ENCODE results near the gene CTNND2.
"Not testable (repeated sequence)": the region's sequence is repeated elsewhere in the genome, so short reads cannot be mapped to it uniquely, and the experiment has no call there.

CTNND2 gene

DNA sequence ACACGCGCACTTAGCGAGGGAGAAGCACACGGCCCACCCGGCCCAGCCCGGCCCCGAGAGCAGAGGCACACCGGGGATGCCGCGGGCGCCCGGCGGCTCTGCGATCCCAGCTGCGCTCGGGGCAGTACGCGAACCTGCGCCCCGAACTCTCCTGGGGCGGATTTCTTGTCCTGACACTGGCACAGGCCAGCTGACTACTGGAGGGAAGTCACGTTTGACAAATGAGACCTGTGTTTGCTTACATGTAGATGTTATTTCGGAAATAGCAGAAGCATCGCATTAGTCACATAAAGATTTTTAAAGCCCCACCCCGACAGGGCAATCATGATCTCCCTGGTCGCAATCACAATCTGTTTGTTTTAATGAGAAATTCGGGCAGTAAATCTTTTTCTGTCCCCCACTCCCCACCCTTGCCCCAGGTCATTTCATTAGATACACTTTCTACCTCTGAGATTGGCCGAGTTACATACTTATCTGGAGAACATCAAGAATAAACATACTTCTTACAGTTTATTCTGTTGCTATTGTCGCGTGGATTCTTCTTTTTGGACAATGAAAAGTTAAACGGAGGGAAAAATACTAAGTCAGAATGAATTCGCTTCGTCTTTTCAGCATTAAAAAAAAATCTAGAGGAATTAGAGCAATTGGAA is 518.9 kb downstream of the CTNND2 start:
- DNase-seq (ENCODE audit: low read depth), result no peak

DNA sequence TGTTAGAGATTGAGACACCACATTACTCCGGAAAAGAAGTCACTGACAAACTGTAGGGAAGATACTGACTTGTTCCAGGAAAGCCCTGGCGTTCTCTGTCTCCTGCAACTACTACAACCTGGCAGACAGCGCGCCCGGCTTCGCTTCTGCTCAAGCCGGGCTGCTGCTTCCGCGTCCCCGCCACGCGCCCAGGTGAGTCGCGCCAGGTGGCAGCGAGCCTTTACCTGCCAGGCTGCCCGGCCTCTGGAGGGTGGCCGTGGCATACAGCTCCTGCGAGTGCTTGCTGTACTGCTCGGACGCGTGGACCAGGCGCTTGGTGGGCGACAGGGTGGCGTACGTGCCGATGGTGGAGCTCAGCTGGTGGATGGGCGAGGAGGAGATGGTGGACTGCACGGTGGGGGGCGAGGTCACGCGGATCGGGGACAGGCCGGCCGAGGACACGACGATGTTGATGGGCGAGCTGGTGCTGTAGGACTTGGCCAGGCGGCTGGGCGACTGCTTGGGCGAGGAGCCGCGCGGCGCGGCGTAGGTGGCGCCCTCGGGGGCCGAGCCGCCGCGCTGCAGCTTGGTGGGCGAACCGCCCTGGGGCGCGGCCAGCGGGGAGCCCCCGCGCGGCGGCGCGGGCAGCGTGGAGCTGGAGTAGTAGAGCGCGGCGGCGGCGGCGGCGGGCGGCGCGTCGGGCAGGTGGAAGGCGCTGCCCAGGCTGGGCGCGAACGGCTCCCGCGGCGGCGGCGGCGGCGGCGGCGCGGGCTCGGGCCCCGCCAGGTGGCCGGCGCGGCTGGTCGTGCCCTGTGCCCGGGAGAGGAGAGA is 519.6 kb downstream of the CTNND2 start:
- DNase-seq (ENCODE audit: low read depth), result no peak

DNA sequence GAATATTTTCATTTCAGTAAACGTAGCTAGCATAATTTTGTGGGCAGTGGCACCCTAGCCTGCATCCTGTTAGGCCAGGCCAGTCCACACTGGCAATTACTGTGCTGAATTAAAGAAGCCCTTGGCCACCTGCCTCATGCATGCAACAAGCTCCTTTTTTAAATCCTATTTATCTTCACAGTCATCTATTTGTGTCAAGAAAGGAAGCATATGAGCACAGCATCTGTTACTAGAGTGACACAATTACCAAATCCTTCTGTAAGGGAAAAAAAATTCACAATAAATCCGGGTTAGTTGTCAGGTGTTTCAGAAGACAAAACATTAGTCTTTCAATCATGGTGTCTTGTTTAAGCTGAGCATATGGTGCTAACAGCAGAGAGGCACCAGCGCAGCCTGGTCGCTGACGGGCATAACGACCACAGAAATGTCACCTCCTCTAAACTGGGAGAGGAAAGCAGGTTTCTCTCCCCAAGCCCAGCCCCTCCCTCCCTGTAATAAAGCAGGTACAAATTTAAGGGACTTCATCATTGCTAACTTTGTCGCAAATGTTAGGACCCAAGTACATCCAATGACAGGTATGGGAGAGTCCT is 520.6 kb downstream of the CTNND2 start:
- no peak for DNase-seq (ENCODE audit: low read depth)

DNA sequence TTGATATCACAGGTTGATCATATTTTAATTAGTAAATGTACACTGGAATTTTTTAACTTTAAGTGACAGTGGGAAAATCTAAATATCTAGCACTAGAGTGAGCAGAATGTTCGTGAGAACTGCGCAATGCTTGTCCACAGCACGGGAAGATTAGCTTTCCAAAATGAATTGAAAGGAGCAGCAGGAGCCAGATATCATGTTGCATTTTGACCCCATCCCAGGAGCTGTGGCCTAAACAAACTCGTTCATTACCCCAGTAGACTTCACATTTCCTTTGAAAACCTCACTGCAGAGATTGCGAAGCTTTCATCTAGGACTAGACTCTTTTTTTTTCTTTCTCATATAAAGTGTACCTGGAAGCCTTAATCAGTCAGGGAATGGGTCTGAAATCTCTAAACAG is 525.8 kb downstream of the CTNND2 start:
- no peak for DNase-seq (ENCODE audit: low read depth)

DNA sequence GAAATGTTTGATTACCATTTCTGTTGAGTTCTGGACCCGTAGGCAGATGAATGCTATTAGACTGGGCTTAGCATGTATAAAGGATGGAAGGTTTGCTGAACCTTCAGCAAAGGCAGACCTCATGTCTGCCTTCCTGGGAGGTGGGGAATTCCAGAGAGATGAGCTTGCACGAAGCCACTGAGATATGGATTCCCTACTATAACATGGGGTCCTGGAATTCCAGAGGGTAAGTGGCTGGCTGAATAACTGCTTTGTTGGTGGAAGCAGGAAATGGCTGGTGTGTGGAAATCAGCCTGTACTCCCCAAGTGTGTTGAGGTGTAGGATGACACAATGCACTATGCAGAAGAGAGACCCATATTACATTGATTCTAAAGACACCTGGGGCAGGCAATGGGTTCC is 526.4 kb downstream of the CTNND2 start:
- DNase-seq (ENCODE audit: low read depth), result no peak

- no peak for DNase-seq (ENCODE audit: low read depth)
Measured at GRCh38 chr5:11372191-11372590, 532.1 kb downstream of the CTNND2 start.

DNA sequence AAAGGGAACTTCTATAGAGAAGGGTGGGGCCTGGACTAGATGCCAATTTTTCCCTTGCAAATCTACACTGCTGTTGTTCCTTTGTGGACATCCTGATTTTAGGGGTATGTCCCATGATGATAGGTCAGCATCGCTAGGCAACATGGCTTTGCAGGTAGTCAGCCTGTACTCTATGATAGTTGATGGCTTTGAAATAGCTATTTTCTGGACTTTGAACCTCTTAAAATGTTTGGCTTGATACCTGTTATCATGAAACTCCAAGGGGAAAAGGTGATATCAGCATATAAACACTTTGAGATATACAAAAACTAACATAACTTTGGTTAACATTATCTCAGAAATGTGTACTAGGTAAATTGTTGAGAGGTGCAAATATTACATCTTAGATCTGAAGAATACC is 533.2 kb downstream of the CTNND2 start:
- DNase-seq (ENCODE audit: low read depth), result no peak

GRCh38 chr5:11364531-11364930 is 539.7 kb downstream of the CTNND2 start:
- DNase-seq (ENCODE audit: low read depth), result no peak

DNA sequence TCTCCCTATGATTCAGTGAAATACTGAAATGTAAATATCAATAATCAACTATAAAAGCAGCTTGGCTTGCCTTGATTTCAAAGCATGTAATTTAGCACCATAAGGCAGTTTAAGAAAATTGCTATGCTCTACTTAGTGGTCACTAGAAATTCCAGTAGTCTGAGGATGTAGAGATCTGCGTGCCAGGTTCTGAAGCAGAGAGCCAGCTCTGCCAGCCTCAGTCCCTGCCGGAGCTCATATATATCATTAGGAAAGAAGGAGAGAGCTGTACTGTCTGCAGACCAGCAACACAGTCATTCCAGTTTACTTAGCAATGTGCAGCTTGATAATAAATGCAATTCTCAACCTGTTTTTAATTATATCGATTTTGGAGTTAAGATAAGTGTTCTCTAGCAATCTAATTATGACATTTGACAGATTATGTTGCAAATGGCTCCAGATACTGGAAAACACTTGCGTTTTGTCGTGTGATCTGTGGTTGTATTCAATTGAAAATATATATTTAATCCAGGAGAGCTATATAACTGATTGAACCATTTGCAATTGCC is 540.5 kb downstream of the CTNND2 start:
- DNase-seq (ENCODE audit: low read depth), result no peak

DNA sequence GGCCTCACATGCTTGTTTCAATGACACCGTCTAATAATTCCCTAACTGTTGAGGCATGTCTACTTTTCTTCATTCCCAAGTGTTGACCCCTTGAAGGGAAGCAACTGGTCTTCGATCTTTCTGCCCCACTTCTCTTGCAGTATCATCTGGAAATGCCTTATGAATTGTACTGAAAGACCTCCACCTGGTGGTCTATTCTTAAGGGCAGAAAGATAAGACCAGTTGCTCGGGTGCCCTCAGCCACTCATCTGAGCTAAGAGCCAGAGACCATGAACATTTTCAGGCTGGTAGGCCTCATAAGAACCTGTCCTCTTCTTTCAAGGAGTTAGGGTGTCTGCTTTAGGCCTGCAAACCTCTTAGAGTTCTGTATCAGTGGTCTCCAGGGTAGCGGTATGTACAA is 542.5 kb downstream of the CTNND2 start:
- no peak for DNase-seq (ENCODE audit: low read depth)

DNA sequence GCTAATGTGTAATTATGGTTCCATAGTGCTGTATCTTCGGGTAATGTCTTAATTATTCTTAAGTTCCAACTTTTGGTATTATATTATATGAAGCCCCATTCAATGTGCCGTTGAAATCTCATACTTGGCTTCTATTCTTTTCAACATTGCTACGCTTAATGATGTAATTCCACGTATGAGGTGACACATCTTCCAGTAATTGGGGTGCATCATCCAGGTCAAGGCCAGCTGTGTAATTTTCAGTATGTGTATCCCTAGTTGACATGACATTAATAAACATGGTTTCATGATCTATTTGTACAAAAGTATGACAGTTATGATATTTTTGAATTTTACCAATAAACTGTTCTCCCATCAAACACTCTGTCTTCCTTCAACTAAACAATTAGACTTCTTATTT is 546.3 kb downstream of the CTNND2 start:
- DNase-seq (ENCODE audit: low read depth), result no peak

DNA sequence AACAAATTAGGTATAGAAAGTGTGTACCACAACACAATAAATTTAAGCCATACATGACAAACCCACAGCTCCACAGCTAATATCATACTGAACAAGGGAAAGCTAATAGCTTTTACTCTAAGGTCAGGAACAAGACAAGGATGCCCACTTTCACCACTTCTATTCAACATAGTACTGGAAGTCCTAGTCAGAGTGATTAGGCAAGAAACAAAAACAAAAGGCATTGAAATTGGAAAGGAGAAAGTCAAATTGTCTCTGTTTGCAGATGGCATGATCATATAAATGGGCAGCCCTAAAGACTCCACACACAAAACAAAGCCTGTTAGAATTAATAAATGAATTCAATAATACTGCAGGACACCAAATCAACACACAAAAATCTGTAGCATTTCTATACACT is 548.8 kb downstream of the CTNND2 start:
- no peak for DNase-seq (ENCODE audit: low read depth)

- no peak for DNase-seq (ENCODE audit: low read depth)
Measured at GRCh38 chr5:11346336-11346735, 557.9 kb downstream of the CTNND2 start.

DNA sequence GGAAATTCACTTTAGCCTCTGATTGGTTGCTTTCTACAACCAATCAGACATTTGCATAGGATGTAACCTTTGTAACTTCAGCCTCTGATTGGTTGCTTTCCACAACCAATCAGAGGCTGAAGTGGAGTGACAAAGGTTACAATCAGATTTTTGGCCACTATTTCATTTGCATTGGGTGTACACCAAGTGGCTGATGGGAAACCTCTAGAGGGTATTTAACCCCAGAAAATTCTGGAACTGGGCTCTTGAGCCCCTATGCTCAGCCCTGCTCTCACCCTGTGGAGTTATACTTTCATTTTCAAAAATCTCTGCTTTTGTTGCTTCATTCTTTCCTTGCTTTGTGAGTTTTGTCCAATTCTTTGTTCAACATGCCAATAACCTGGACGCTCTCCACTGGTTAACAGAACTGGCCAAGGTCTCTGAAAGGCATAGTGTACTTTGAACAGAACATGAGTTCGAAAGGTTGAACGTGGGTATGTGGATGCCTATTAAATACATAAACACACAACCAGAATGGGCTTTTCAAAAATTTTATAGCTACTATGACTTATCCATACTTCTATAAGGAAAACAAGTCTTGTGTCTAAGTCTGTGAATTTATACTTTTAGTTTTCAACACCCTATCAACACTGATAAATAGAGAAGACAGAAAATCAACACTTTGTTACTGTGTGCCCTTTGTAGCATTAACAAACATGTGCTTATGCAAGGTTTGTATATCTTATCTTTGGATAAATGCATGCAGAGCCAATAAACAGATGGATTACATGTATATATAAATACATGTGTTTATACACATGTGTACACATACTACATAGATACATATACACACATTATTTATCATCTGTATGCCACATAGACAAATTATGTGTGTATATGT is 568.1 kb downstream of the CTNND2 start:
- DNase-seq (ENCODE audit: low read depth), result no peak

- DNase-seq (ENCODE audit: low read depth), result no peak
Measured at GRCh38 chr5:11334404-11334803, 569.8 kb downstream of the CTNND2 start.

DNA sequence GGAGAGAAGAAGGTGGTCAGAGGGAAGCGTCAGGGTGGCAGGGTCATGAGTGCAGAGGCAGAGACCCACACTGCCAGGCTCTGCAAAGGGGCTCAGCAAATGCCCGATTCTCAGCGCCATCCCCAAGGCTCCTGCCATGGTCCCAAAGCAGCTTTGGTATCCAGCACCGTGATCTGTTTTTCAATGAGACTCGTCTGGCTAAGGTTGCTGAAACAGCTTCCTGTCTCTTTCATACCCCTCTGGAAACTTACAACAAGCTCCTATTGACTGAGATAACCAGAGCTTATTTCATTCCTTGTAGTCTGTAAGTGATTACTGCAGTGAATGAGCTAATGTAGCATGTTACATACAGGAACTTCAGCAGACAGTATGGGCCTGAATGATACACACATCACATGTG is 574.6 kb downstream of the CTNND2 start:
- DNase-seq (ENCODE audit: low read depth), result no peak

DNA sequence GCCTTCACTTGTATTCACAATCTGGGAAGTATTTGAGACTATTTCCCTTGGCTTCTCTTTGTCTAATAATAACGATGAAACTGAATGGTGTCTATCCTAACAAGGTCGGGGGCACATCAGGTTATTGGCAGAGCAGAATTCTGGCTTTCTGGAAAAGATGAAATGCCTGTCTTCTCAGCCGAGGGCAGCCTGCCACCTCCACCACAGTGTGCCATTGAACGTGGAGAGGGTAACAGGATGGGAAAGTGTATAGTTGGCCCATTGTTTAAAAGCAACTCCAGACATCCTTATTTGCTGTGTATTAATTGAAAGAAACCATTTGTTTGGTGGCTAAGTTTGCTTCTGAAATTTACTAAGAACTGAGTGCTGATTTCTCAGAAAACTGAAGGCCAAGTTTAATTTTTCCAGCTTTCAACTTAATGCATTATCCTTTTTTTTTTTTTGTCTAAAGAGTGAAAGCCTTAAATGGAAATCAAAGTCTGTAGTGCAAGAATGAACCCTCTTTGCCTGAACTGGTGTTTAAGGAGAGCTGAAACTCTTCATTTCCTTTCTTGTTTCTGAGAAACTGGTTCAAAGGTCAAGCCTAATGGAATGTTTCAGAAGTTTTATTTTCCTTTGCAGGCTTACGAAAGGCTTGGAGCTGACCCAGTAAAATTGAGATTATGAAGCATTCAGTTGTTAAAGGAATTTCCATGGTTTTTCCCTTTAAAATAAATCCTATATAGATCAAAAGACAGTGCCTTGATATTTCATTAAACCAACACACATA is 579.5 kb downstream of the CTNND2 start:
- DNase-seq (ENCODE audit: low read depth), result no peak

GRCh38 chr5:11323761-11324160 is 580.5 kb downstream of the CTNND2 start:
- no peak for DNase-seq (ENCODE audit: low read depth)

- no peak for DNase-seq (ENCODE audit: low read depth)
Measured at GRCh38 chr5:11322133-11322532, 582.1 kb downstream of the CTNND2 start.

GRCh38 chr5:11319836-11320580 is 584.2 kb downstream of the CTNND2 start:
- DNase-seq (ENCODE audit: low read depth), result no peak

DNA sequence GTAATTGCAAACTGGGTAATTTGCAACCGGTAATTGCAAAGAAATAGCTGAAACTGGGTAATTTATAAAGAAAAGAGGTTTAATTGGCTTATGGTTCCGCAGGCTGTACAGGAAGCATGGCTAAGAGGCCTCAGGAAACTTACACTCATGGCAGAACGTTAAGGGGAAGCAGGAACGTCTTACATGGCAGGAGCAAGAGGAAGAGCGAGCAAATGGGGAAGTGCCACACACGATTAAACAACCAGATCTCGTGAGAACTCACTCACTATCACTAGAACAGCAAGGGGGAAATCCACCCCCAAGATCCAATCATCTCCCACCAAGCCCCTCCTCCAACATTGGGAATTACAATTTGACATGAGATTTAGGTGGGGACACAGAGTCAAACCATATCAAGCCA is 590.6 kb downstream of the CTNND2 start:
- not testable (repeated sequence) for DNase-seq (ENCODE audit: low read depth)
